HG03175 (cell line): ENCODE measurements around the gene SDCBP2.
"Not testable (repeated sequence)": the region's sequence is repeated elsewhere in the genome, so short reads cannot be mapped to it uniquely, and the experiment has no call there.

Experiments
- ATAC-seq: cut with Tn5 transposase; IDR thresholded peaks from one replicate; pipeline ENCODE4 v1.9.1; 2021; ENCODE audit warnings: mild to moderate bottlenecking, moderate library complexity; ENCODE audit not compliant: unreplicated experiment

SDCBP2 gene

GRCh38 chr20:1360094-1360846, 31.3 kb upstream of the SDCBP2 start:
- no peak for ATAC-seq

- no peak for ATAC-seq
These were observed 29.2 kb upstream of the SDCBP2 start for GRCh38 chr20:1357921-1358671.

GRCh38 chr20:1353956-1354355, 25.0 kb upstream of the SDCBP2 start:
- no peak for ATAC-seq

- ATAC-seq: no peak
These were observed 17.5 kb upstream of the SDCBP2 start for GRCh38 chr20:1346315-1346969.

DNA sequence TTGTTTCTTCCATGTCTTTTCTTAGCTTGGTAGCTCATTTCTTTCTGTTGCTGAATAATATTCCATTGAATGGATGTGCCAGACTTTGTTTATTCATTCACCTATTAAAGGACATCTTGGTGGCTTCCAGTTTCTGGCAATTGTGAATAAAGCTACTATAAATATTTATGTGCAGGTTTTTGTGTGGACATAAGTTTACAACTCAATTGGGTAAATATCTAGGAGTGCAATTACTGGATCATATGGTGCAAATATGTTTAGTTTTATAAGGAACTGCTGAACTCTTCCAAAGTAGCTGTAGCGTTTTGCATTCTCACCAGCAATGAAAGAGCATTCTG, 16.8 kb upstream of the SDCBP2 start:
- no peak for ATAC-seq

GRCh38 chr20:1345030-1345755, 16.3 kb upstream of the SDCBP2 start:
- no peak for ATAC-seq

GRCh38 chr20:1343446-1344124, 14.6 kb upstream of the SDCBP2 start:
- ATAC-seq: not testable (repeated sequence)

- no peak for ATAC-seq
These were observed 12.8 kb upstream of the SDCBP2 start for GRCh38 chr20:1341561-1342265.

- no peak for ATAC-seq
These were observed 9.9 kb upstream of the SDCBP2 start for GRCh38 chr20:1338801-1339200.

GRCh38 chr20:1338096-1338495, 9.2 kb upstream of the SDCBP2 start:
- no peak for ATAC-seq

DNA sequence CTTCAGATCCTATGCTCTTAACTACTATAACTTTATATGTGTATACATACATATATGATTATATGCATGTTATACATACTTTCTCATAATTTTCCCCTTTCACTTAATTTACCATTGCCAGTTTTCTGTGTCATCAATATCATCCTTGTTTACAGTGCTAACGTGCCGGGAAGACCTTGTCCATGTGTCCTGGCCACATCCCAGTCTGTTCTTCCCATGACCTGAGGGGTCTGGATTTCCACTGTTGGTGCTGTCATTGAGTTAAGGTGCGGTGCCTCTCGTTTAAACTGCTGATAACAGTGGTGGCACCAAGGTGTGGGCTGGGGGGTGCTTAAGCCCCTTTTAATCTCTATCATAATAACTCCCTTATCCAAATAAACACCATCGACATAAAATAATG, 8.5 kb upstream of the SDCBP2 start:
- ATAC-seq: no peak

- no peak for ATAC-seq
These were observed 7.9 kb upstream of the SDCBP2 start for GRCh38 chr20:1336699-1337367.

DNA sequence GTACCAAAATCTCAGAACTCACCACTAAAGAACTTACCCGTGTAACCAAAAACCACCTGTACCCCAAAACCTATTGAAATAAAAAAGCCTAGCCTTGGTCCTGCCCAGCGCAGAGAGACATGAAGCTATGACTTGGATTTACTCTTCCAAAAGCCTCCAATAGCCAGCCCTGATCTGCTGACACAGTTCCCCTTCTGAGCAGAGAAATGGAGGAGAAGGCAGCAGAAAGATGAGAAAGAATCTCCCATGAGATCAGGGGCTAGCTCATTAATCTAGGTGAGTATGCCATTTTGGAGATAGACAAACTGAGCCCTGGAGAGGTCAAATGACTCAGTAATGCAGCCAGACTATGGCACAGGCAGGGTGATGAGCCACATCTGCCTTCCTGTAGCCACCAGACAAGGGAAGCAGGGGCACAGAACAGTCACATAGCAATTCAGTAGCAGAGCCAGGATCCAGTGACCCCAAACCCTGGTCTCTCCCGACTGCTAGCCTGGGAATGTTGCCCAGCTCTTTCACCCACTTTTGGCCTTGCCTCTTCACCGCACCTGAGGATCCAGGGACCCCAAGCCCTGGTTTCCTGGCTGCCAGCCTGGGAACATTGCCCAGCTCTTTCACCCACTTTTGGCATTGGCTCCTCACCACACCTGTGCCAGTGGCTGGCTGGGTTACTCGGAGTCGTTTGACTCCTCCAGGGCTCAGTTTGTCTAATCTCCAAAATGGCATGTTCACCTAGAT, 7.2 kb upstream of the SDCBP2 start:
- ATAC-seq: no peak

- ATAC-seq: no peak
These were observed 5.8 kb upstream of the SDCBP2 start for GRCh38 chr20:1334761-1335160.

GRCh38 chr20:1334370-1334731, 5.4 kb upstream of the SDCBP2 start:
- ATAC-seq: no peak

GRCh38 chr20:1333462-1334369, 4.8 kb upstream of the SDCBP2 start:
- no peak for ATAC-seq

- ATAC-seq: no peak
These were observed 3.9 kb upstream of the SDCBP2 start for GRCh38 chr20:1332749-1333300.
